DND-41 (cell line): ENCODE measurements around the gene FBN1.

Experiments used
- CTCF ChIP-seq: IDR thresholded peaks from 2 replicates; pipeline ENCODE4 v1.5.1; 2012; ENCODE audit warnings: borderline replicate concordance, low read length, moderate library complexity, mild to moderate bottlenecking; ENCODE audit not compliant: poor library complexity, severe bottlenecking; ENCODE audit errors: extremely low read depth
- EZH2 ChIP-seq: IDR thresholded peaks from 3 replicates; pipeline ENCODE4 v1.6.1; 2012; ENCODE audit warnings: borderline replicate concordance, low read depth, mild to moderate bottlenecking, moderate library complexity, low read length, inconsistent platforms; ENCODE audit not compliant: severe bottlenecking

GRCh38 chr15:48546296-48546695 lies 99.2 kb downstream of the FBN1 start:
- TF ChIP-seq CTCF: no peak
- TF ChIP-seq EZH2: no peak
